ENCODE results near the gene NABP1.

DNA sequence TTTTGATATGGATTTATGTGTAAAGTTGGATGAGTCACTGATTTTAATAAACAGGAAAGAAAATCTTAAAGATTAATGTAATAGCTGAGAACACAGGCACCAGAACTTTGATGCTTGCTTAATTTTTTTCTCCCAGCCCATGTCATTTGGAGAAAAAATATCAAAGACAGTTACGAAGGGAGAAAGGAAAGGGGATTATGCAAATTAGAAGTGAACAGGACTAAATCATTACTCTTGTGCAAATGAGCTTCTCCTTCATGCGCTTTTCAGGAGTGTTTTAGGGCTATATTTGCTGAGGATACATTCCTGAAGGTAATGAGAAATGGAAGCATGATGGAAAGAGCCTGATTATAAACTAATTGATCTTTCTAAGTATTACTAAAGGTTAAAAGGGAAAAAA lies 28.9 kb downstream of the NABP1 start:
- no peak for TF ChIP-seq TP53 (CRISPR knock-in tag; IDR thresholded peaks at IDR 0.05)
- TF ChIP-seq POLR2A (IDR thresholded peaks at IDR 0.05; ENCODE audit: low read length) = no peak
- TF ChIP-seq, protein P1, sequence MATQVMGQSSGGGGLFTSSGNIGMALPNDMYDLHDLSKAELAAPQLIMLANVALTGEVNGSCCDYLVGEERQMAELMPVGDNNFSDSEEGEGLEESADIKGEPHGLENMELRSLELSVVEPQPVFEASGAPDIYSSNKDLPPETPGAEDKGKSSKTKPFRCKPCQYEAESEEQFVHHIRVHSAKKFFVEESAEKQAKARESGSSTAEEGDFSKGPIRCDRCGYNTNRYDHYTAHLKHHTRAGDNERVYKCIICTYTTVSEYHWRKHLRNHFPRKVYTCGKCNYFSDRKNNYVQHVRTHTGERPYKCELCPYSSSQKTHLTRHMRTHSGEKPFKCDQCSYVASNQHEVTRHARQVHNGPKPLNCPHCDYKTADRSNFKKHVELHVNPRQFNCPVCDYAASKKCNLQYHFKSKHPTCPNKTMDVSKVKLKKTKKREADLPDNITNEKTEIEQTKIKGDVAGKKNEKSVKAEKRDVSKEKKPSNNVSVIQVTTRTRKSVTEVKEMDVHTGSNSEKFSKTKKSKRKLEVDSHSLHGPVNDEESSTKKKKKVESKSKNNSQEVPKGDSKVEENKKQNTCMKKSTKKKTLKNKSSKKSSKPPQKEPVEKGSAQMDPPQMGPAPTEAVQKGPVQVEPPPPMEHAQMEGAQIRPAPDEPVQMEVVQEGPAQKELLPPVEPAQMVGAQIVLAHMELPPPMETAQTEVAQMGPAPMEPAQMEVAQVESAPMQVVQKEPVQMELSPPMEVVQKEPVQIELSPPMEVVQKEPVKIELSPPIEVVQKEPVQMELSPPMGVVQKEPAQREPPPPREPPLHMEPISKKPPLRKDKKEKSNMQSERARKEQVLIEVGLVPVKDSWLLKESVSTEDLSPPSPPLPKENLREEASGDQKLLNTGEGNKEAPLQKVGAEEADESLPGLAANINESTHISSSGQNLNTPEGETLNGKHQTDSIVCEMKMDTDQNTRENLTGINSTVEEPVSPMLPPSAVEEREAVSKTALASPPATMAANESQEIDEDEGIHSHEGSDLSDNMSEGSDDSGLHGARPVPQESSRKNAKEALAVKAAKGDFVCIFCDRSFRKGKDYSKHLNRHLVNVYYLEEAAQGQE (IDR thresholded peaks at IDR 0.05) = no peak
- TF ChIP-seq PHF8 (IDR thresholded peaks at IDR 0.05; ENCODE audit: borderline replicate concordance, low read depth) = no peak
- TF ChIP-seq, protein P2, sequence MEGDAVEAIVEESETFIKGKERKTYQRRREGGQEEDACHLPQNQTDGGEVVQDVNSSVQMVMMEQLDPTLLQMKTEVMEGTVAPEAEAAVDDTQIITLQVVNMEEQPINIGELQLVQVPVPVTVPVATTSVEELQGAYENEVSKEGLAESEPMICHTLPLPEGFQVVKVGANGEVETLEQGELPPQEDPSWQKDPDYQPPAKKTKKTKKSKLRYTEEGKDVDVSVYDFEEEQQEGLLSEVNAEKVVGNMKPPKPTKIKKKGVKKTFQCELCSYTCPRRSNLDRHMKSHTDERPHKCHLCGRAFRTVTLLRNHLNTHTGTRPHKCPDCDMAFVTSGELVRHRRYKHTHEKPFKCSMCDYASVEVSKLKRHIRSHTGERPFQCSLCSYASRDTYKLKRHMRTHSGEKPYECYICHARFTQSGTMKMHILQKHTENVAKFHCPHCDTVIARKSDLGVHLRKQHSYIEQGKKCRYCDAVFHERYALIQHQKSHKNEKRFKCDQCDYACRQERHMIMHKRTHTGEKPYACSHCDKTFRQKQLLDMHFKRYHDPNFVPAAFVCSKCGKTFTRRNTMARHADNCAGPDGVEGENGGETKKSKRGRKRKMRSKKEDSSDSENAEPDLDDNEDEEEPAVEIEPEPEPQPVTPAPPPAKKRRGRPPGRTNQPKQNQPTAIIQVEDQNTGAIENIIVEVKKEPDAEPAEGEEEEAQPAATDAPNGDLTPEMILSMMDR (IDR thresholded peaks at IDR 0.05) = no peak
- no peak for TF ChIP-seq RFX5 (IDR thresholded peaks at IDR 0.05)
- no peak for TF ChIP-seq HOXA7 (CRISPR knock-in tag; IDR thresholded peaks at IDR 0.05)
- TF ChIP-seq, protein P3, sequence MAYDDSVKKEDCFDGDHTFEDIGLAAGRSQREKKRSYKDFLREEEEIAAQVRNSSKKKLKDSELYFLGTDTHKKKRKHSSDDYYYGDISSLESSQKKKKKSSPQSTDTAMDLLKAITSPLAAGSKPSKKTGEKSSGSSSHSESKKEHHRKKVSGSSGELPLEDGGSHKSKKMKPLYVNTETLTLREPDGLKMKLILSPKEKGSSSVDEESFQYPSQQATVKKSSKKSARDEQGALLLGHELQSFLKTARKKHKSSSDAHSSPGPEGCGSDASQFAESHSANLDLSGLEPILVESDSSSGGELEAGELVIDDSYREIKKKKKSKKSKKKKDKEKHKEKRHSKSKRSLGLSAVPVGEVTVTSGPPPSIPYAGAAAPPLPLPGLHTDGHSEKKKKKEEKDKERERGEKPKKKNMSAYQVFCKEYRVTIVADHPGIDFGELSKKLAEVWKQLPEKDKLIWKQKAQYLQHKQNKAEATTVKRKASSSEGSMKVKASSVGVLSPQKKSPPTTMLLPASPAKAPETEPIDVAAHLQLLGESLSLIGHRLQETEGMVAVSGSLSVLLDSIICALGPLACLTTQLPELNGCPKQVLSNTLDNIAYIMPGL (CRISPR knock-in tag; IDR thresholded peaks at IDR 0.05; ENCODE audit: borderline replicate concordance) = no peak
- TF ChIP-seq, protein P4, sequence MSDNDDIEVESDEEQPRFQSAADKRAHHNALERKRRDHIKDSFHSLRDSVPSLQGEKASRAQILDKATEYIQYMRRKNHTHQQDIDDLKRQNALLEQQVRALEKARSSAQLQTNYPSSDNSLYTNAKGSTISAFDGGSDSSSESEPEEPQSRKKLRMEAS (IDR thresholded peaks at IDR 0.05) = no peak
- no peak for TF ChIP-seq HDAC2 (IDR thresholded peaks at IDR 0.05)
- no peak for TF ChIP-seq RAD21 (conservative IDR thresholded peaks at IDR 0.05 in 1 of 2, IDR thresholded peaks at IDR 0.05 in 1 of 2)
- TF ChIP-seq SMC3 (IDR thresholded peaks at IDR 0.05) = no peak
- TF ChIP-seq RNF2 (IDR thresholded peaks at IDR 0.05; ENCODE audit: borderline replicate concordance, low read depth) = no peak
